Endometrium (tissue), 2 donors: ENCODE results near the gene NPHP4.
A peak's percentile ranks its signal among the peaks of the same experiment; 100 is the strongest.
"Not testable (repeated sequence)": the region's sequence is repeated elsewhere in the genome, so short reads cannot be mapped to it uniquely, and the experiment has no call there.

Source experiments
- FAIRE-seq: peaks from 2 replicates; lab custom pipeline; 2012; peaks lifted over from hg19 to GRCh38; lab: Jason Lieb, UNC
- donor health status: control.
- donor health status: control.

NPHP4 gene

DNA sequence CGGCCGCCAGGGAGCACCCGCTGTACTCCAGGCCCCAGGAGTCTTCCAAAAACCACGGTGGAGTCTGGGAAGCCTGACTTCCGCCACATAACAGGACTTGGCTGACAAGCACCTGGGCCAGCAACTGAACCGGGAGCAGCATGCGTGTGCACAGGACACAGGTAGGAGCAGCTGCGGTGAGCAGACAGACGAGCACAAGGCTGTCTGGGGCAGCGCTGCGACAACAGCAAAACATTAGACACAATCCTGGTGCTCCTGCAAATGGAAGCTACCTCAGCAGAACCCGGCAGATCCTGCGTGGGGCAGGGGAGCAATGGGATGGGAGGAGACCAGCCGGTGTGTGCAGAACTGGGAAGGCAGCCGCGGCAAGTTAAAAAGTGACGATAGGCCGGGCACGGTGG is 80.4 kb downstream of the NPHP4 start:
- no peak for FAIRE-seq

DNA sequence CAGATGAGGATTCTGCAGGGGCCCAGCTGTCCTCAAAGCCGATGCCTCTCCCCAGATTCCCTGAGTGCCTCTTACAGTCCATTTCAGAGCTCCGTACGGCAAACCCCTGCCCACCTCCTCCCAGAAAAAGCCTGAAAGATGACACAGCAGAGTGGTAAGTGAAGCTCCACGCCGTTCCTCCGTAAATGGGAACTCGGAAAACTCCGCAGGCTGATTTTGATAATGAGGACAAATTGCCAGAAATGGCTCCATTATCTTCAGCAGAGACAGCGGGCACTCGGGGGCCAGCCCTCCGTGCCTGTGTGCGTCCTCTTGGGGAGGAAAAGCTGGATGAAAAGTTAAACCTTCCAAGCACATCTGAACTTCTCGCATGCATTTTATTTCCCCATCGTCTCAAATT is 81.1 kb downstream of the NPHP4 start:
- FAIRE-seq: no peak

DNA sequence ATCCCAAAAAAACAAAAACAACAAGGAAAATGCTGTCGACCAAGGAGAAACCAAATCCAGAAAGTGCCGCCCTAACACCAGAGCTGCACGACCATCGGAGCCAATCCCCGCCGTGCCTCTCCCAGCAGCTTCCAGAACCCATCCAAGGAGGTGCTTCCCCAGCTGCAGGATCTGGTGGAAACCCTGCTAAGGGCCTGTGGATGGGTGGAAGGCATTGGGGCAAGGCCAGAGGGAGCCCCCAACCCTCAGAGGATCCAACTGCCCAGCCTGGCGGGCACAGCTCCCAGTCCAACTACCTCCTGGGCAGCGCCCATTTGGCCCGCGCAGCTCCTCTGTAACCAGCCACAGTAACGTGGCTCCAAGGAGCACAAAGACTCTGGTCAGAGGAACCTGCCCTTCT is 81.6 kb downstream of the NPHP4 start:
- FAIRE-seq: no peak

DNA sequence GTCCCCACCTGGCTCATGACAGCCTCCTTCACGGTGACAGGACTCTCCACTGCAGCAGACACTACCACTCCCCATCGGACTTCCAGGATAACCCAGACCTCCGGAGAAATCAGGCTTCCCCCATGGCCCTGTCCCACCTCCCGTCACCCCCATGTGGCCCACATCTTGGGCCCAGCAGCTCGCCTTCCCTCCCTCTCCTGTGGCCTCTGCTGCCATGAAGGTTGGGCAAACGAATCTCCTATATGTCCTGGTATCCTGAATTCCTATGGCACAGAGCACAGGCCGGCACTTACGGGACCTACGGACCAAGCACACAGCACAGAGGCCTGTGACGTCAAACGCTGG is 82.0 kb downstream of the NPHP4 start:
- no peak for FAIRE-seq

DNA sequence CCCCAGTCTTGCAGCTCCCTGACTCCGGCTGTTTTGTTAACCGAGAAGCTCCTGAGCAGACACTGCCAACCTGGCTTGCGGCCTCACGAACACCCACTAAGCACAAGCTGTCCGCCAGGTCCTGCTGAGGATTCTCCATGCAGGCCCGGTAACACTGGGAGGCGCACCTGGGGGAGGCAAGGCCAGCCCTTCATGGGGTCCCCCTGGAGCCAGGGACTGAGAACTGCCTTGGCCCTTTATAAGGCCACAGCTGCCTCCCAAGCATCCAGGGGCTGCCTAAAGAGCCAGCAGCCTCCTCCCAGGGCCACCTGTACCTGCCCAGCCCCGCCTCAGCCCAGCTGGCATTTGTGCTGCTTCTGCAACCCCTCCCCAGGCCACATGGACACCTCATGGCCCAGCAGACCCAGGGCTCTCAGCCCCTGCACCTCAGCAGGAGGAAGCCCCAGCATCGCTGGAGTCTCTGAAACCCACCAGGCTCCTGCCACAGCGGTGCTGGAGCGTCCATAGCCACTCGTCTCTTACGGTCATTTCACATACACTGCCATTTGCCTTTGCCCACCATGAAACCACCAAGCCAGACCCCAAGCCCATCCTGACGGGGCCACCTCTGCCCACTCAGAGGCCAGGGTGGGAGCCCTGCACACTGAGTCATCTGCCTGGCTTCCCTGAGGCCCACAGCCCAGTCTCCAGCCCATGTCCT is 82.5 kb downstream of the NPHP4 start:
- no peak for FAIRE-seq

DNA sequence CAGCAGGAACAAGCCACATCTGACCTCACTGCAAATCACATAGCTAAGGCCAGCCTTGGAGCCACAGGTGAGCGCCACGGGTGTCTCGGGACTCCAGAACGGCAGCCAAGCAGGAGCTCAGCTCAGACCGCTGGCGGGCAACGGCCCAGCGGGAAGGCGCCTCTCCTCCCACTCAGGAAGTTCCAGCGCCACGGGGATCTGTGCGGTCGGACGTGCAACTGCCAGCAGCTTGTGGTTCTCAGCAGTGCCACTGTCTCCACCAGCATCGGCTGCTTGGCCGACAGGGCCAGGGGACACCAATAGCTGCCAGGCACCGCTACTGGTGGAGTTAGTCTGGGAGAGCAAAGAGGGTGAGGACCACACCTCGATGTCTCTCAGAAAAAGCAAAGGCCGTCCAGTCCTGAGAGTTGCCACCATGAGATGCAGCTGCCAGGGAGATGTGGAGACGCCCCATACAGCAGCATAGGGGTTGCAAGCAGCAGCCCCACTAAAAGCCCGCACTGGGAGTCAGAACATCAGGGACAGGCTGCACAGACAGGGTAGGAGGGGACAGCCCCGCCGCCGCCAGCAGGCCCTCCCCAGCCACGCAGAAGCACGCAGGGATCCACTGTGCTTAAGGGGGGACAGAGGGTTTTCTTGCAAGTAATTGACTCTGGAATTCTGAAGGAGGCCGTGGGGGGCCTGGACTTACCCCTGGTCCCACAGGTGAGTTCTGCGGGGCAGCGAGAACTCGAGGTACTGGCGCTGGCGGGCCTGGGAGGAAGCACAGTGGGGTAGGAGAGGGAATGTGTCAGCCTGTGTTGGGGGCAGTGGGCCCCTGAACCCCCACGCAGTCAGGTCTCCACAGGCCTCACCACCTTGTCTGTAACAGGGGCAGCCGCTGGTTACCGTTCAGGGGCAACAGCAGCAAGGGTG is 83.5 kb downstream of the NPHP4 start:
- FAIRE-seq: no peak

DNA sequence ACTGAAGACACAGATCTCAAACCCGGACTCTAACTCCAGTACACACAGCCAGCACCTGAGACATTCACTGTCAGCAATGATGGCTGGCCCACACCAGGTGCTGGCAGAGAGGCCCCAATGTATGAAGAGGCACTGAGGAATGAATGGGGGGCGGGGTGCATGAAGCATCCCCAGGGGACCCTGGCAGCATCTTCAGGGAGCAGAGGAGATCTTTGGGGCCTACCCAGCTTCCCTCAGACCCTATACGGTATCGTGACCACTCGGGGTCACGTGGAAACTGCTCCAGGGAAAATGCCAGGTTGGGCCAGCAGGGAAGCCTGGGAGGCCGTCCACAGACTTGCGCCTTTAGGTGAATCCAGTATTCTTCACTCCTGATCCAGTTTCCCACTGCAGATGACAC is 84.3 kb downstream of the NPHP4 start:
- FAIRE-seq: no peak

DNA sequence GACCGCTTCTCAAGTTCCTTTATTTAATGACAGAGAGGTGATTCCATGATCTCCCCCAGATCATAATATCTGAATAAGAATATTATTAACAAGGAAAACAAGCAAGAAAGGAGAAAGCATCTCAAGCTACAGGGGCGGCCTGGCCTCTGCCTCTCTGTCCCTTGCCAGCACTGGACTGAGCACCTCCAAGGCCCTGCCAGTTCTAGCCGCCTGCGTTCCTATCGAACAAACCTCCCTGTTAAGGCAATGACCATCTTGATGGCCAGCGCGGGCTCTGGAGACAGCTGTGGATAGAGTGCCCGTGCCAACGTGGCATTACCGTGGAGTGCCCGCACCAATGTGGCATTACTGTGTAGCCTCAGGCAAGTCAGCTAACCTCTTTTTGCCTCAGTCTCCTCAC is 84.8 kb downstream of the NPHP4 start:
- no peak for FAIRE-seq

DNA sequence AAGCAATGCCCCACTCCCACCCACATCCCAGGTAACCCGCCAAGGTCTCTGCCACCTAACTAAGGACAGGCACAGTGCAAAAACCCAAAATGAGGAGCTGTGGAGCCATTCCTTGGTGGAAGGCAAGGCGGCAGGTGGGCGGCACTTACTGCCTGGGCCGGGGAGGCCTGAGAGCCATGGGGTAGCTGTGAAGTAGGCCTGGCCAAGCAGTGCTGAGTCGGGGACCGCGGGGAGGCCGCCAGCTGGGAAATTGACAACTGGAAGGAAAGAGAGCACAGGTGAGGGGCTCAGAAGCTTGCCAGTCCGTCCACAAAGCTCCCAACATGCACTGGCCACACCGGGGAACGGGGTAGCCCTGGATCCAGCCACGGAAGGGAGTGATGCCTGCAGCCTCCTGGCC is 85.3 kb downstream of the NPHP4 start:
- FAIRE-seq: no peak

DNA sequence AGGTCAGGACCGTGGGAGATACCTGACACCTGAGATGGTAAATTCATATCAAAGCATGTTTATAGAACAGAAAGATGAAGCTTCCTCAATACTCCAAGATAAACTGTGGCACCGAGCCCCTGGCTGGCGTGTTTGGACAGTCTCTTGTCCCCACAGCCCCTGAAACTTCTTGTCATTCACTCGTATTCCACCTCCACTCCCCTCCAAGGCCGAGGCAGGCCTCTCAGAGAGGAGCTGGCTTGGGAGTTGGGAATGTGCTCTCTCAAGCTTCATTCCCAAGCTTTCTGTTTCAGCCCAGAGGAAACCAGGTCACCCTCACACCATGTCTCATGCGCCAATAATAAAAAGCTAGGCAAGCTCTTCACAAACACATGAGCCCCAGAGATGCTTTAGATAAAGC is 86.1 kb downstream of the NPHP4 start:
- no peak for FAIRE-seq

DNA sequence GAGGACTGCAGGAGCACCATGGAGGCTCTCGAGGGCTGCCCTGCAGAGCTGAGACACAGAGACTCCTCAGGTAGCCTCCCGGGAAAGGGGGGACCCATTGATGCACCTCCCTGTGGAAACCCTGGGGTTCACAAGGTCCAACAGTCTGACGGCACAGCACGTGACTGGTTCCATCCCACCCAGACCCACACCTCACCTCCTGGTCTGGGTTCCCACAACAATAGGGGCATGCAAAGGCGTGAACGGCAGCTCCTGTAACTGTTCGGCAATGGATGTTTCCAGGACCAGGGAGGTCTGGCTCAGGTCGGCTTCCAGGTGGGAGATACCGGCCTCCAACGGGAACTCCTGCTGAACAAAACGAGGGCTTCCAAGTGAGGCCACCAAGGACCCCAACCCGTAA is 86.8 kb downstream of the NPHP4 start:
- FAIRE-seq: no peak

DNA sequence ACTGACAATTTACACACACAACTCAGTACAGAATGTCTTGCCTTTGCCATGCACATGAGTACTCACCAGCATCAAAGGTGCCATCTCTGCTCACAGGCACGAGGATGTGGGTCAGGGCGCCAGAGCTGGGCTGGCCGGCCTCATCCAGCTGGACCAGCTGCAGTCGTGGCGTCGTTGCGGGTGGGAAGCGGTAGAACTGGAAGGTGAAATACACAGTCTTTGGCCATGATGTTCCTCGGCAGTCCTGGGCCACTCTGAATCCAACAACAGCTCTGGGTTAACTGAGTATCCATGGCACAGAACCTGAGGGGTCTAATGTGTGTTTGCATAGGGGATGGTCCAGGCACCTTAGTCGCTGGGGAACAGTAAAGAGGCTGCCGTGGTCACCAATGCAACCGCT is 87.7 kb downstream of the NPHP4 start:
- no peak for FAIRE-seq

DNA sequence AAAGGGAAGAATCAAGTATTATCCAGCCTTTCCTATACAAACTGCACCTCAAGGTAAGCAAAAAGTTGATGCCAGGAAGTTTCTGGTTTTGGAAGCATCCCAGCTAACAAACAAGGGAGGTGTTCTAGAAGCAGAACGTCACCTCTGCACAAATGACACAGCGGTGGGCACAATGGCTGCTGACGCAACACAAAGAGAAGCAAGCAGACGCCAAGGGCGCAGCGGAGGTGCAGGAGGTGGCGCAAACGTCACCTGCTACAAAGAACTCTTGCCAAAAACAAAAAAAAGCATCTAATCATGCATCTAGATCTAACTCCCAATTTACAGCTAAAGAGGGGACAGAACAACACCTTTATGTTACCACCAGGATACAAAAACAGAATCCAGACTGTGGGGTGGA is 88.5 kb downstream of the NPHP4 start:
- no peak for FAIRE-seq

DNA sequence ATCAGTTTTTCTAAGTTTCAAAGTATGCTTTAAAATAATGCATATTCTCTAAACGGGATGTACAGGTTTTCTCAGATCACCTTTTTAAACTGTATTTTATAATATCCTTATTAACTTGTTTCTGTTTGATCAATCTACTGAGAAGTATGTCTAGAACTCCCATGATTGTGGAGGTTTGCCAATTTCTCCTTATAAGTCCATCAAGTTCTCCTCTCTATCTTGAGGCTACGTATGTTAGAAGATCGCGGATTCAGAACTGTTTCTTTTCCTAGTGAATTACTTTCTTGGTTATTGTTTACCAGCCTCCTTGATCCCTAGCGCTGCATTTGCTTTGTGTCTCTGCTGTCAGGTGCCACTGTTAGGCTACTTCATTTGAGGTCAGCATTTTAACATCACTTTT is 89.2 kb downstream of the NPHP4 start:
- no peak for FAIRE-seq

DNA sequence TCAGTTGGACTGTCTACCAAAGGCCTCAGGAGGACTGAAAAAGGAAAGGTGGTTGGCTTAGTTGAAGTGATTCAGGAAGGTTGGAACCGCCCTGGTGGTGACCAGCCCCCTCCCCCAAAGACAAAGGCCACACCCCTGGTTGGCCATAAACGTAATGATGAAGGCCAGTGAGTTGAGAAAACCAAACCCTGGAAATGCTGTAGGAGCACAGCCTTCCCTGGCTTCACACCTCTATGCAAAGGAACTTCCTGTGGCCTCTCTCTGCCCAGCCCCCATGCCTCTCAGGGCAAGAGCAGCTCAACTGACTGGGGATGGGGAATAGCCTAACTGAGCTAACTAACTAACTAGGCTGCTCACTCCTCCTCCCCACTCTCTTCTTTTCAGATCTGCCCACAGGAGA is 90.4 kb downstream of the NPHP4 start:
- no peak for FAIRE-seq

DNA sequence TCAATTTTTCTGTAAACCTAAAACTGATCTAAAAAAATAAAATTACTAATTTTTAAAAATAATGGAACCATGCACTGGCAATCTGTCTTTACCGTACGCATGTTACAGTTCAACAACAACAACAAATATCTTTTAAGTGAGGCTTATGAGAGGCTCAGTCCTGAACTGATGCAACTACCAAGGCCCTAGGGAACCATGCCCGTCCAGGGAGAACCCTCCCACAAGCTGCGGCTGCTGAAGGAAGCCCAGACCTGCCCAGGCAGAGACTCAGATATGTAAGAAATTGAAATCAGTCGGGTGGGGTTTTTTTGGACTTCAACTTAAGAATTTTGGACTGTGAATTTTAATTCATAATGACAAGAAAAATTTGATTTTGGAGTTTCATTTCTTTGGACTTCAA is 91.1 kb downstream of the NPHP4 start:
- FAIRE-seq: no peak

DNA sequence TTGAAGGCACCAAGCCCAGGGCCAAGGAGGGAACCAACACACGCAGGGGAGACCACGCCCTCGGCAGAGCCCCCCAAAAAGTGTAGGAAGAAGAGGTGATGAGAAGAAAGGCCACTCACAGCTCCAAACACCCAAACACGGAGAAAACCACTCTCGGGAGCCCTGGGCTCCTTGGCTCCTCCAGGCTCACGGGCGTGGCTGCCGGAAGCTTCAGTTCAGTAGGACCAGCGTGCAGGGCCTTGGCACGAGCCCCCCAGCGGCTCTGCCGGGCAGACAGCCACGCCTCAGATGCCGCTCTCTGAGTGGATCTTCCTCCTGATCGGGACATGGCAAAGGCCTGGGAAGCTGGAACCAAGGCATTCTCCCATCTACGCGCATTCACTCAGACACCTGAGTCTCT is 94.0 kb downstream of the NPHP4 start:
- FAIRE-seq: no peak

DNA sequence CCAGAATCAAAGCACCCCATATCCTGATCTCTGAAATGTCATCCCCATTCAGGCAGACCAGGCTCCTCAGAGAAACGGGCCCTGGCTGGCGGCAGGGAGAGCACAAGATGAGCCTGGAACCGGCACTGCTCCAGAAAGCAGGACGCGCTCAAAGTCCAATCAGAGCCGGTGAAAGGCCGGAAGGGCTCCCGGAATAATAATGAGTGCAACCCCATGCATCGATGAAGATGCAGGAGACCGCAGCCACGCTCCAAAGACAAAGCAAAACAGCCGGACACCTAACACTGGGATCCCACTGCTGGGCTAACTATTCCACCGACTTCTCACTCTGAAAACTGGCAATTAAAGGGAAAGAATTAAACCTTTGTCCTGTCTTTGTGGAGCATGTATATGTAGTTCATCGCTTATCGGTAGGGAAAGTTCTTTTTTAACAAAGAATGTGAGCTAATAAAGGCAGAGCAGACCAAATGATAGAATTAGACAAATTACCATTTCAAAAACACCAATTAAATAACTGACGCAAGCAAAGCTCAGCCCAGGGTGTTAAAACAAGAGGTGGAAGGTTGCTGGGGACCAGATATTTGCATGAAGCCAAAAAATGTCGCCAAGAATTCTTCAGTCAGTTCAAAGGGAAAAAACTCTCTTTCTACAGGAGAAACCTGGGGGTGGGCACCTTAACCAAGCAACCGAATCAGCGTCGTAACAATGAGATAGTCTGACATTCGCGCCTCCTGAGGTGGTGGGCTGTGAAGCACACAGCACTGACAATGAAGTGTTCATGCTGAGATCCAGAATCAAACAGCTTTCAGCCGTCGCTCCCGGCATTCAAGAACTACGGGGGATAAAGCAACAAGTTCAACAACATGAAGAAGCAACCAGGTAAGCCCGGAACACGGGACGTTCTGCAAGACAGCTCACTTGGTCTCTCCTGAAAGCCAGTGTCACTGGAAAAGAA is 95.2 kb downstream of the NPHP4 start:
- no peak for FAIRE-seq

DNA sequence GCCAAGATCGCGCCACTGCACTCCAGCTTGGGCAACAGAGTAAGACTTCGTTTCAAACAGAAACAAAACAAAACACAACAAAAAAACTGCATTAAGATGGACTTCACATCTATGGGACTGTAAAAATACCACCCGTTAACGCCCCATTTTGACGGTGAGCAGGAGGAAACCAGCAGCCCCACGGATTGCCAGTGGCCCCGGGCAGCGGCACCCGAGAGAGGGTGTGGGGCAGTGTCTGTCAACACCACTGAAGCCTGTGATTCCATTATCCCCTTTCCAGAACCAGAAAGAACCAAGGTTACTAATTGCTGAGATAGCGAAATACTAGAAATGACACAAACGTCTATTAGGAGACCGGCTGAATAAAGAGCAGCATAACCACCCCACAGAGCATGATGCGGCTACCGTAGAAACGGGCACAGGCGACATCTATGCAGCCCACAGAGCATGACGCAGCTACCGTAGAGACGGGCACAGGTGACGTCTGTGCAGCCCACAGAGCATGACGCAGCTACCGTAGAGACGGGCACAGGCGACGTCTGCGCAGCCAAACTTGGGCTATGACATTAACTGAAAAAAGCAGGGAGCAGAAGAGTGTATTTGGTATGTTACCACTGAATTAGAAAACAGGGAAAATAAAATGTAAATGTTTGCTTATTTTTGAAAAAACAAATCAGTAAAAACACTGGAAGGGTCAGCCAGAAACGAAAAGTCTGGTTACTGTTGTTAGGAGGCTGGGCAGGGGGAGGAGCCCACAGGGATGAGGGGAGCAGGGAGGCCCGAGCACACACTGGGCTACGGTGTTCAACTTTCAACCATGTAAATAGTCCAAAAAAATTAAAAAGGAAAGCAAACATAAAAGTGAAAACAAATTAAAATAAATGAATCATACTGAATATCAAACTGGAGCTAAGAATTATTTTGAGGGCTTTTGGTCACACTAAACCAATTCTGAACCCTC is 96.5 kb downstream of the NPHP4 start:
- FAIRE-seq: peak; percentile 26

DNA sequence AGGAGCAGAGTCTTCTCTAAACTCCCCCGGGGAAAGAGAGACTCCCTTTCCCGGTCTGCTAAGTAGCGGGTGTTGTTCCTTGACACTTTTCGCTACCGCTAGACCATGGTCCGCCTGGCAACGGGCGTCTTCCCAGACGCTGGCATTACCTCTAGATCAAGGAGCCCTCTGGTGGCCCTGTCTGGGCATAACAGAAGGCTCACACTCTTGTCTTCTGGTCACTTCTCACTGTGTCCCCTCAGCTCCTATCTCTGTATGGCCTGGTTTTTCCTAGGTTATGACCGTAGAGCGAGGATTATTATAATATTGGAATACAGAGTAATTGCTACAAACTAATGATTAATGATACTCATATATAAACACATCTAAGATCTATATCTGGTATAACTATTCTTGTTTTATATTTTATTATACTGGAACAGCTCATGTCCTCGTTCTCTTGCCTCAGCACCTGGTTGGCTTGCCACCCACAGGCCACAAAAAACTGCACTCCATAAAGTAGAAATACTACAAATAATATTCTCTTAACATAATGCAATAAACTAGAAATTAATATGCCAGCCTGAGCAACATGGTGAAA is 98.4 kb downstream of the NPHP4 start:
- FAIRE-seq: not testable (repeated sequence)

DNA sequence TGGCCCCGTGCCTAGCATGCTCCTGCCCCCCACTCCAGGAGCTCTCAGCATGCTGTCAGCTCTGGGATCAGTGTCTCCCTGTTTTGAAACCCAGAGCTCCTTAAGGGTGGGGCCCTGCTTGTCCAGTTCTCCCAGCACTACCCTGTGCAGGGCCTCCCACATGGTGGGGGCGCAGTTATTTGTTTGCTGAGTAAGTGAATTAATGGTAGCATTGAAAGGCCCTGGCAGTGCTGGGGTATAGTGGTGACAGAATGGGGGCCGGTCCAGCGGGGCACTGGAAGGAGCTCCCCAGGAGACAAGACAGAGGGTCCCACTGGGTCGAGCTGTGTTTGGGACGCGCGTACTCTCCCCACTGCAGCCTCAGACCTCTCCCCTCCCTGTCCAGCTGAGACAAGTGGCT is 99.9 kb downstream of the NPHP4 start:
- no peak for FAIRE-seq
